Measurements from ENCODE around the gene CNIH3.

GRCh38 chr1:224766266-224766665 lies 150.1 kb downstream of the CNIH3 start:
- TF ChIP-seq CTCF (IDR thresholded peaks at IDR 0.05; ENCODE audit: borderline replicate concordance, extremely low read depth, low read length, poor library complexity, severe bottlenecking), result no peak
- TF ChIP-seq EZH2 (IDR thresholded peaks at IDR 0.05; ENCODE audit: borderline replicate concordance, low read depth, low read length, severe bottlenecking), result no peak

All from DND-41 (cell line).